HEK293 (cell line): ENCODE results near the gene DDX10.

Experiments
- ZBTB6 ChIP-seq: fragments of 450-650 bp; formaldehyde crosslinking; IDR thresholded peaks from 2 replicates; pipeline ENCODE4 v1.5.1; 2017; ENCODE audit warnings: missing biosample characterization, missing genetic modification characterization
- ZNF354C ChIP-seq: fragments of 450-650 bp; formaldehyde crosslinking; IDR thresholded peaks from 2 replicates; pipeline ENCODE4 v1.5.1; 2016; ENCODE audit warnings: missing biosample characterization, missing genetic modification characterization, low read depth, borderline replicate concordance
- ZNF658 ChIP-seq: fragments of 450-650 bp; formaldehyde crosslinking; IDR thresholded peaks from 2 replicates; pipeline ENCODE4; 2016; ENCODE audit warnings: missing biosample characterization, missing genetic modification characterization
- TF ChIP-seq, protein P1 (sequence below): fragments of 450-650 bp; formaldehyde crosslinking; IDR thresholded peaks from 2 replicates; pipeline ENCODE4 v1.5.1; 2016; ENCODE audit warnings: missing biosample characterization, missing genetic modification characterization, low read depth

DNA sequence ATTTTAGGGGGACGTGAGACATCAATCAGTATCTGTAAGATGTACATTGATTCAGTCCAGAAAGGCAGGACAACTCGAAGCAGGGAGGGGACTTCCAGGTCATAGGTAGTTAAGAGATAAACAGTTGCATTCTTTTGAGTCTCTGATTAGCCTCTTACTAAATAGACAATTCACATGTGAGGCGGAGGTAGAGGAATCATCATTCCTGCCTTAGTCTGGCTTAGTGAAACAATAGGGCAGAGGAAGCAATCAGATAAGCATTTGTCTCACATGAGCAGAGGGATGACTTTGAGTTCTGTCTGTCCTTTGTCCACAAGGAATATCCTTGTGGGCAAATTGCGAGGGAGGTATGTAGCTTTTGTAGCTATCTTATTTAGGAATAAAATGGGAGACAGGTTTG, 248.3 kb downstream of the DDX10 start:
- TF ChIP-seq ZNF354C (tag by site-specific recombination) (no peak), ZBTB6 (no peak), ZNF658 (tag by site-specific recombination) (no peak)
- TF ChIP-seq, protein P1, sequence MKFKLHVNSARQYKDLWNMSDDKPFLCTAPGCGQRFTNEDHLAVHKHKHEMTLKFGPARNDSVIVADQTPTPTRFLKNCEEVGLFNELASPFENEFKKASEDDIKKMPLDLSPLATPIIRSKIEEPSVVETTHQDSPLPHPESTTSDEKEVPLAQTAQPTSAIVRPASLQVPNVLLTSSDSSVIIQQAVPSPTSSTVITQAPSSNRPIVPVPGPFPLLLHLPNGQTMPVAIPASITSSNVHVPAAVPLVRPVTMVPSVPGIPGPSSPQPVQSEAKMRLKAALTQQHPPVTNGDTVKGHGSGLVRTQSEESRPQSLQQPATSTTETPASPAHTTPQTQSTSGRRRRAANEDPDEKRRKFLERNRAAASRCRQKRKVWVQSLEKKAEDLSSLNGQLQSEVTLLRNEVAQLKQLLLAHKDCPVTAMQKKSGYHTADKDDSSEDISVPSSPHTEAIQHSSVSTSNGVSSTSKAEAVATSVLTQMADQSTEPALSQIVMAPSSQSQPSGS (tag by site-specific recombination), result no peak
